Coronary artery (tissue), 2 donors: ENCODE results near the gene IRAK1BP1.
"Not testable (repeated sequence)": the region's sequence is repeated elsewhere in the genome, so short reads cannot be mapped to it uniquely, and the experiment has no call there.

Source experiments
- DNase-seq: peaks from one replicate; pipeline ENCODE4 v3.0.0-alpha.2; 2017; ENCODE audit warnings: low spot score
- H3K27ac ChIP-seq, 2 donors: fragments of 200-600 bp; sonication (generic); one replicate each; pipeline ENCODE4 v1.5.1; 2016 to 2019
- H3K4me3 ChIP-seq: fragments of 200-600 bp; sonication (generic); 2 replicates; pipeline ENCODE4 v1.5.1; 2016; ENCODE audit warnings: mild to moderate bottlenecking, moderate library complexity
- CTCF ChIP-seq: fragments of 200-600 bp; sonication (generic); IDR thresholded peaks from one replicate; pipeline ENCODE4 v1.5.1; 2019; ENCODE audit warnings: antibody characterized with exemption

Gene IRAK1BP1

GRCh38 chr6:78883651-78884050 lies 16.3 kb downstream of the IRAK1BP1 start:
- no peak overlapping the region for H3K4me3 ChIP-seq
- TF ChIP-seq CTCF = no peak
- no peak overlapping the region for H3K27ac ChIP-seq
- DNase-seq = no peak

DNA sequence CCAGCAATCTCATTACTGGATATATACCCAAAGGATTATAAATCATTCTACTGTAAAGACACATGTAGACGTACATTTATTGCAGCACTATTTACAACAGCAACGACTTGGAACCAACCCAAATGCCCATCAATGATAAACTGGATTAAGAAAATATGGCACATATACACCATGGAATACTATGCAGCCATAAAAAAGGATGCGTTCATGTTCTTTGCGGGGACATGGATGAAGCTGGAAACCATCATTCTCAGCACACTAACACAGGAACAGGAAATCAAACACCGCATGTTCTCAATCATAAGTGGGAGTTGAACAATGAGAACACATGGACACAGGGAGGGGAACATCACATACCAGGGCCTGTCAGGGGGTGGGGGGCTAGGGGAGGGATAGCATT lies 22.6 kb downstream of the IRAK1BP1 start:
- DNase-seq, H3K27ac ChIP-seq, H3K4me3 ChIP-seq: not testable (repeated sequence)

DNA sequence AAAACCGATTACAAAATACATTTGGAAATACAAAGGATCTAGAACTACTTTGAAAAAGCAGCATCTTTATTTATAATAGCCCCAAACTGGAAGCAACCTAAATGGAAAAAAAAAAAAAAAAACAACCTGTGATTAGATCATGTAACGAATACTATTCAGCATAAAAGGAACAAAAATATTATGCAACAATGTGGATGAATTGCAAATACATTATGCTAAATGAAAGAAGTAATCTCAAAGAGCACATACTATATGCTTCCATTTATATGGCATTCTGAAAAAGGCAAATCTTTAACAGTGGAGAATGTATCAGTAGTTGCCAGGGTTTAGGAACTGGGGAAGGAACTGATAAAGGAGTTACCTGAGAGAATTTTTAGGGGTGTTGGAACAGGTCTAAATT lies 28.9 kb downstream of the IRAK1BP1 start:
- no peak for DNase-seq
- no peak overlapping the region for H3K27ac ChIP-seq
- TF ChIP-seq CTCF = no peak
- no peak overlapping the region for H3K4me3 ChIP-seq

- no peak for DNase-seq
- Histone ChIP-seq H3K27ac (no peak overlapping the region), H3K4me3 (no peak overlapping the region)
- TF ChIP-seq CTCF = no peak
These were observed 41.3 kb downstream of the IRAK1BP1 start for GRCh38 chr6:78908621-78909020.

DNA sequence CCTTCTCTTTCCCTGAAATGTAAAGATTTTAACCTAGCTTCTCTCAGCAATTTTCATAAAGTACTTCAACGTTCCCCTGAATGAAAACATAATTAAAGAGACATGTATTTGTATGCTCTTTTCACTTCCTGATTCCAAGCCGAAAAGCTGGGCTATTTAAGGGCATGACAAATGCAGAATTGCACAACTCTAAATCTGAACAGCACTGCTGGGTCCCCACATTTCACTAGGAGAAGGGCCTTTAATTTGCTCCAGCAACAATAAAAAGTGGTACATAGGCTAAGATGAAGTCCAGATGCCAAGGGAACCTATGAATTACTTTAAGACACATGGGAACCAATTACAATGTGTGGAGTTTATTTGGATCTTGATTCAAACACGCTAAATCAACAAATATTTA lies 42.0 kb downstream of the IRAK1BP1 start:
- no peak overlapping the region for H3K4me3 ChIP-seq
- DNase-seq = no peak
- no peak overlapping the region for H3K27ac ChIP-seq
- TF ChIP-seq CTCF = no peak

- DNase-seq = no peak
- Histone ChIP-seq H3K27ac (no peak overlapping the region), H3K4me3 (peak overlapping the region; percentile 70)
- TF ChIP-seq CTCF = no peak
These were observed 42.7 kb downstream of the IRAK1BP1 start for GRCh38 chr6:78910010-78910409.

DNA sequence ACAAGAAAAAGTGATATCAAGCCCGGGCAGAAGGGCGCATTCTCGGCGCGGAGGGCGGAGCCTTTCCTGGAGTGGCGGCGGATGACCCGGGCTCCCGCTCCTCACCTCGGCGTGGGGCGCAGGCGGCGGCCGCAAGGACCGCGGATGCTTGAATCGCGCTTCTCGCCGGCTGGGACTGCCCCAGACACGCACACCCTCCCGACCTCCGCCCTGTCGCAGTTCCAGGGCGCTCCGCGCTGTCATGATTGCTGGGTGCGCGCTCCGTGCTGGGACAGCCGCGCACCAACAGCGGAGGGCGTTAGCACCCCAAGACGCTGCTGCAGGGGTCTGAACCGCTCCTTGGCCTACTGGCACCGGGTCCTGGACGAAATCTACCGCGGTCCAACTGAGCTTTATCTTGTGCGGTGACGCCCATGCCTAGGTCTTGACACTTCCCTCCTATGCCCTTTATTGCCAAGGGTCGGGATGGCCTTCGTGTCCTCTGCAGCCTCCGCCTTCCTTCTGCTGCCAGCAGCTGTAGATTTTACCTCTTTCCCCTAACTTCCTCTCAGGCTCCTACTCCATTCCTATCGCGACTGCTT lies 43.3 kb downstream of the IRAK1BP1 start:
- Histone ChIP-seq H3K27ac (no peak overlapping the region), H3K4me3 (peak overlapping the region; percentile 70)
- no peak for DNase-seq
- no peak for TF ChIP-seq CTCF
